Activated T-helper 9 cell treated with anti-CD3 and anti-CD28 coated beads, Interleukin-2, amount 50 U/mL, for 16 hours (primary cell): ENCODE data around the gene FGD4.
"Not testable (repeated sequence)": the region's sequence is repeated elsewhere in the genome, so short reads cannot be mapped to it uniquely, and the experiment has no call there.

Experiments
- DNase-seq: peaks from one replicate; pipeline ENCODE4 v3.0.0-alpha.2; 2020; ENCODE audit warnings: low read depth

FGD4 gene

GRCh38 chr12:32522331-32523221, 123.2 kb downstream of the FGD4 start:
- DNase-seq: no peak

- not testable (repeated sequence) for DNase-seq
Observed at GRCh38 chr12:32525802-32526201, 126.4 kb downstream of the FGD4 start.

- DNase-seq: not testable (repeated sequence)
Observed at GRCh38 chr12:32526343-32526742, 127.0 kb downstream of the FGD4 start.

- no peak for DNase-seq
Observed at GRCh38 chr12:32532422-32532821, 133.1 kb downstream of the FGD4 start.

- DNase-seq: no peak
Observed at GRCh38 chr12:32532951-32533350, 133.6 kb downstream of the FGD4 start.

- DNase-seq: not testable (repeated sequence)
Observed at GRCh38 chr12:32533506-32533905, 134.1 kb downstream of the FGD4 start.

- no peak for DNase-seq
Observed at GRCh38 chr12:32533971-32534590, 134.7 kb downstream of the FGD4 start.

- no peak for DNase-seq
Observed at GRCh38 chr12:32534698-32535097, 135.3 kb downstream of the FGD4 start.

- DNase-seq: no peak
Observed at GRCh38 chr12:32535288-32535999, 136.1 kb downstream of the FGD4 start.

- no peak for DNase-seq
Observed at GRCh38 chr12:32536000-32536345, 136.6 kb downstream of the FGD4 start.

GRCh38 chr12:32541754-32542374, 142.5 kb downstream of the FGD4 start:
- DNase-seq: no peak

- DNase-seq: no peak
Observed at GRCh38 chr12:32542428-32543229, 143.3 kb downstream of the FGD4 start.

- no peak for DNase-seq
Observed at GRCh38 chr12:32544893-32545292, 145.5 kb downstream of the FGD4 start.

- DNase-seq: no peak
Observed at GRCh38 chr12:32545413-32545980, 146.1 kb downstream of the FGD4 start.

- no peak for DNase-seq
Observed at GRCh38 chr12:32546272-32546671, 146.9 kb downstream of the FGD4 start.

- no peak for DNase-seq
Observed at GRCh38 chr12:32548691-32549281, 149.4 kb downstream of the FGD4 start.

GRCh38 chr12:32549675-32550079, 150.3 kb downstream of the FGD4 start:
- DNase-seq: no peak

GRCh38 chr12:32551058-32551457, 151.7 kb downstream of the FGD4 start:
- no peak for DNase-seq

GRCh38 chr12:32558903-32559302, 159.5 kb downstream of the FGD4 start:
- no peak for DNase-seq

- DNase-seq: no peak
Observed at GRCh38 chr12:32559434-32559833, 160.1 kb downstream of the FGD4 start.

GRCh38 chr12:32560520-32560919, 161.2 kb downstream of the FGD4 start:
- DNase-seq: no peak
